ENCODE results near the gene EXOC1.

Gene EXOC1

DNA sequence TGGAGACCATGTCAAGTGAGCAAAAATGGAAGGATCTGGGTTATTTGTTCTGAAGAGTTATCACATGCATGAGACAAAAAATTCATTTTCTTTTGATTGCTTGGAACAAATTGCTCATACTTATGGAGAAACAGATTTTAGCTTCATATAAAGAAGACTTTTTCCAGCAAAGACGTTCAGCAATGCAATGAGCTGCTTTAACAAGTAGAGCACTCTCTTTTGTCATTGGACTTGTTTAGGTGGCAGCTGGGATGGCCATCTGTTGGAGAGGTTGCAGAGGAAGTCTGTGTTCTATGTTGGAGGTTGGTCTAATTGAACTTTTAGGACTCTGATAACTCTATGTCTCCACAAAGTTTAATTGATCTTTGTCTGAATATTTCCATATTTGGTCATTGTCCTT lies 75.4 kb downstream of the EXOC1 start:
- Histone ChIP-seq H3K4me3 (ENCODE audit: low read length) (no peak overlapping the region), H3K36me3 (ENCODE audit: control insufficient read depth, low read length) (no peaks in the 10 kb centered on the region), H3K9me3 (ENCODE audit: control insufficient read depth, insufficient read depth, low read length) (no peaks in the 10 kb centered on the region), H3K27me3 (ENCODE audit: control insufficient read depth, low read length) (no peaks in the 10 kb centered on the region), H3F3A (ENCODE audit: control insufficient read depth, insufficient read depth) (no peaks in the 10 kb centered on the region), H4K20me1 (ENCODE audit: control insufficient read depth, insufficient read depth, low read depth, low read length) (no peaks in the 10 kb centered on the region), H3K79me2 (ENCODE audit: control insufficient read depth, low read length) (no peaks in the 10 kb centered on the region), H3K9me2 (replicated peaks; ENCODE audit: control insufficient read depth, low read length) (no peaks in the 10 kb centered on the region), H3K4me2 (ENCODE audit: low read length) (no peak overlapping the region), H3K27ac (ENCODE audit: low read depth, low read length) (no peak overlapping the region), H3K4me1 (ENCODE audit: control insufficient read depth, low read length) (peaks cover 28% of the 10 kb centered on the region)
- TF ChIP-seq, protein P1, sequence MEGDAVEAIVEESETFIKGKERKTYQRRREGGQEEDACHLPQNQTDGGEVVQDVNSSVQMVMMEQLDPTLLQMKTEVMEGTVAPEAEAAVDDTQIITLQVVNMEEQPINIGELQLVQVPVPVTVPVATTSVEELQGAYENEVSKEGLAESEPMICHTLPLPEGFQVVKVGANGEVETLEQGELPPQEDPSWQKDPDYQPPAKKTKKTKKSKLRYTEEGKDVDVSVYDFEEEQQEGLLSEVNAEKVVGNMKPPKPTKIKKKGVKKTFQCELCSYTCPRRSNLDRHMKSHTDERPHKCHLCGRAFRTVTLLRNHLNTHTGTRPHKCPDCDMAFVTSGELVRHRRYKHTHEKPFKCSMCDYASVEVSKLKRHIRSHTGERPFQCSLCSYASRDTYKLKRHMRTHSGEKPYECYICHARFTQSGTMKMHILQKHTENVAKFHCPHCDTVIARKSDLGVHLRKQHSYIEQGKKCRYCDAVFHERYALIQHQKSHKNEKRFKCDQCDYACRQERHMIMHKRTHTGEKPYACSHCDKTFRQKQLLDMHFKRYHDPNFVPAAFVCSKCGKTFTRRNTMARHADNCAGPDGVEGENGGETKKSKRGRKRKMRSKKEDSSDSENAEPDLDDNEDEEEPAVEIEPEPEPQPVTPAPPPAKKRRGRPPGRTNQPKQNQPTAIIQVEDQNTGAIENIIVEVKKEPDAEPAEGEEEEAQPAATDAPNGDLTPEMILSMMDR (IDR thresholded peaks at IDR 0.05; ENCODE audit: low read depth, low read length, poor library complexity, severe bottlenecking): no peak
- TF ChIP-seq EZH2phosphoT487 (IDR thresholded peaks at IDR 0.05; ENCODE audit: borderline replicate concordance, low read length): no peak

DNA sequence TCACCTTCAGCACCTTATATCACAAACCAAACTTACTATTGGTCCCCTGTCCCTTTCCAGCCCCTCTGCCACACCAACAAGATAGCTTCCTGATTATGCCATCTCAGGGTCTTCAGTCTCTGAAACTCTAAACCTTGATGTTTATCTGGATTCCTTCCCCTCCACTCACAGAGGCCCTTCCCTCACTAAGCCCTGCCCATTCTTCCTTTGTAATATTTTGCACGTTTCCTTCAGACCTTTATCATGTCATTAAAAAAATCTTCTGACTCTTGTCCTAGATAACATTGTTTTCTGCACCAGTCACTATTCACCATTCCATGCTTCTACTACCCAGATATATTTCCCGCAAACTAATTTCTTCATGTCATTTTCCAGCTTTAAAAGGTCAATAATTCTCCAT lies 77.6 kb downstream of the EXOC1 start:
- Histone ChIP-seq H3K4me2 (ENCODE audit: low read length) (no peak overlapping the region), H3K27me3 (ENCODE audit: control insufficient read depth, low read length) (no peaks in the 10 kb centered on the region), H3K9me3 (ENCODE audit: control insufficient read depth, insufficient read depth, low read length) (no peaks in the 10 kb centered on the region), H3K9me2 (replicated peaks; ENCODE audit: control insufficient read depth, low read length) (no peaks in the 10 kb centered on the region), H3K4me3 (ENCODE audit: low read length) (no peak overlapping the region), H3K27ac (ENCODE audit: low read depth, low read length) (no peak overlapping the region), H3K79me2 (ENCODE audit: control insufficient read depth, low read length) (no peaks in the 10 kb centered on the region), H3K36me3 (ENCODE audit: control insufficient read depth, low read length) (no peaks in the 10 kb centered on the region), H3F3A (ENCODE audit: control insufficient read depth, insufficient read depth) (no peaks in the 10 kb centered on the region), H3K4me1 (ENCODE audit: control insufficient read depth, low read length) (peaks cover 31% of the 10 kb centered on the region), H4K20me1 (ENCODE audit: control insufficient read depth, insufficient read depth, low read depth, low read length) (no peaks in the 10 kb centered on the region)
- TF ChIP-seq, protein P1 (IDR thresholded peaks at IDR 0.05; ENCODE audit: low read depth, low read length, poor library complexity, severe bottlenecking): no peak
- TF ChIP-seq EZH2phosphoT487 (IDR thresholded peaks at IDR 0.05; ENCODE audit: borderline replicate concordance, low read length): no peak

DNA sequence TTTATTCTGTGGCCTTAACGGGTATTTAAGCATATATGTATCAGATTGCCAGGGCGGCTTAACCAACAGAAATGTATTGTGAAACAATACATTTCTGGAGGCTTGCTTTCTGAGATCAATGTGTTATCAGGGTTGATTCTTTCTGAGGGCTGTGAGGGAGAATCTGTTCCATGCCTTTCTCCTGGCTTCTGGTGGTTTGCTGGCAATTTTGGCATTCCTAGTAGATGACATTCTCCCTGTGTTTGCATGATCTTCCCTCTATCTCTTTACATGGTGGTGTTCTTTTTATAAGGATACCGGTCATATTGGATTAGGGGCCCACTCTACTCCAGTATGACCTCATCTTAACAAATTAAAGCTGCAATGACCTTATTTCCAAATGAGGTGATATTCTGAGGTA lies 78.4 kb downstream of the EXOC1 start:
- no peak overlapping the region for H3K27ac ChIP-seq (ENCODE audit: low read depth, low read length)
- no peaks in the 10 kb centered on the region for H3K27me3 ChIP-seq (ENCODE audit: control insufficient read depth, low read length)
- H3F3A ChIP-seq (ENCODE audit: control insufficient read depth, insufficient read depth): no peaks in the 10 kb centered on the region
- no peak overlapping the region for H3K4me2 ChIP-seq (ENCODE audit: low read length)
- no peaks in the 10 kb centered on the region for H3K79me2 ChIP-seq (ENCODE audit: control insufficient read depth, low read length)
- TF ChIP-seq EZH2phosphoT487 (IDR thresholded peaks at IDR 0.05; ENCODE audit: borderline replicate concordance, low read length): no peak
- TF ChIP-seq, protein P1 (IDR thresholded peaks at IDR 0.05; ENCODE audit: low read depth, low read length, poor library complexity, severe bottlenecking): no peak
- no peaks in the 10 kb centered on the region for H3K36me3 ChIP-seq (ENCODE audit: control insufficient read depth, low read length)
- H4K20me1 ChIP-seq (ENCODE audit: control insufficient read depth, insufficient read depth, low read depth, low read length): no peaks in the 10 kb centered on the region
- no peak overlapping the region for H3K4me3 ChIP-seq (ENCODE audit: low read length)
- peaks cover 23% of the 10 kb centered on the region for H3K4me1 ChIP-seq (ENCODE audit: control insufficient read depth, low read length)
- H3K9me3 ChIP-seq (ENCODE audit: control insufficient read depth, insufficient read depth, low read length): peaks cover 1% of the 10 kb centered on the region; the same call in 1 of the 2 replicates
- no peaks in the 10 kb centered on the region for H3K9me2 ChIP-seq (replicated peaks; ENCODE audit: control insufficient read depth, low read length)
